ENCODE results near the gene MRNIP. TPM values are rescaled to one million over a fixed set of nuclear protein-coding genes. Genes with fewer than 3 reads are reported as not detected.

The MRNIP gene
- total and polyA plus RNA-seq, 8 donors: 8.0 to 46.0 (median 27.1) TPM

GRCh38 chr5:179865491-179866240 lies 7.0 kb upstream of the MRNIP start:
- 84 to 90% (median 85%) methylated on average over 14 to 15 of the region's 15 CpGs for WGBS, 5 donors
- H3K9me3 ChIP-seq: peaks cover 0 to 6% (median 0%) of the 10 kb centered on the region in 4 donors
- TF ChIP-seq POLR2AphosphoS5 (IDR thresholded peaks at IDR 0.05) (no peak), POLR2A (IDR thresholded peaks at IDR 0.05) (no peak), EP300 (IDR thresholded peaks at IDR 0.05) (no peak)
- TF ChIP-seq, protein P1, sequence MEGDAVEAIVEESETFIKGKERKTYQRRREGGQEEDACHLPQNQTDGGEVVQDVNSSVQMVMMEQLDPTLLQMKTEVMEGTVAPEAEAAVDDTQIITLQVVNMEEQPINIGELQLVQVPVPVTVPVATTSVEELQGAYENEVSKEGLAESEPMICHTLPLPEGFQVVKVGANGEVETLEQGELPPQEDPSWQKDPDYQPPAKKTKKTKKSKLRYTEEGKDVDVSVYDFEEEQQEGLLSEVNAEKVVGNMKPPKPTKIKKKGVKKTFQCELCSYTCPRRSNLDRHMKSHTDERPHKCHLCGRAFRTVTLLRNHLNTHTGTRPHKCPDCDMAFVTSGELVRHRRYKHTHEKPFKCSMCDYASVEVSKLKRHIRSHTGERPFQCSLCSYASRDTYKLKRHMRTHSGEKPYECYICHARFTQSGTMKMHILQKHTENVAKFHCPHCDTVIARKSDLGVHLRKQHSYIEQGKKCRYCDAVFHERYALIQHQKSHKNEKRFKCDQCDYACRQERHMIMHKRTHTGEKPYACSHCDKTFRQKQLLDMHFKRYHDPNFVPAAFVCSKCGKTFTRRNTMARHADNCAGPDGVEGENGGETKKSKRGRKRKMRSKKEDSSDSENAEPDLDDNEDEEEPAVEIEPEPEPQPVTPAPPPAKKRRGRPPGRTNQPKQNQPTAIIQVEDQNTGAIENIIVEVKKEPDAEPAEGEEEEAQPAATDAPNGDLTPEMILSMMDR (IDR thresholded peaks at IDR 0.05): no peak
- H3K27me3 ChIP-seq: no peaks in the 10 kb centered on the region
- DNase-seq: no peak
- peaks cover 50 to 91% (median 86%) of the 10 kb centered on the region in 4 donors for H3K36me3 ChIP-seq
- H3K4me3 ChIP-seq: no peak overlapping the region
- H3K4me1 ChIP-seq: no peaks in the 10 kb centered on the region
- no peak overlapping the region for H3K27ac ChIP-seq
- intact Hi-C loops (cut with DNase I; ENCODE audit: low total_unique reads): no loop called here

- DNase-seq: no peak
- H3K27ac ChIP-seq: no peak overlapping the region
- no peak overlapping the region for H3K4me3 ChIP-seq
- TF ChIP-seq POLR2A (IDR thresholded peaks at IDR 0.05) (no peak), POLR2AphosphoS5 (IDR thresholded peaks at IDR 0.05) (no peak), EP300 (IDR thresholded peaks at IDR 0.05) (no peak)
- TF ChIP-seq, protein P1 (IDR thresholded peaks at IDR 0.05): no peak
- peaks cover 42 to 81% (median 77%) of the 10 kb centered on the region in 4 donors for H3K36me3 ChIP-seq
- H3K9me3 ChIP-seq: peaks cover 0 to 6% (median 0%) of the 10 kb centered on the region in 4 donors
- H3K27me3 ChIP-seq: no peaks in the 10 kb centered on the region
- intact Hi-C loops (cut with DNase I; ENCODE audit: low total_unique reads): no loop called here
- peaks cover 0 to 8% (median 5%) of the 10 kb centered on the region in 4 donors for H3K4me1 ChIP-seq
- 91 to 97% (median 96%) methylated on average over 7 of the region's 7 CpGs for WGBS, 5 donors
Measured at GRCh38 chr5:179864686-179865085, 6.1 kb upstream of the MRNIP start.

GRCh38 chr5:179863449-179864085 lies 5.0 kb upstream of the MRNIP start:
- DNase-seq: no peak
- peaks cover 0 to 14% (median 12%) of the 10 kb centered on the region in 4 donors for H3K4me1 ChIP-seq
- peaks cover 0 to 6% (median 0%) of the 10 kb centered on the region in 4 donors for H3K9me3 ChIP-seq
- TF ChIP-seq POLR2A (IDR thresholded peaks at IDR 0.05) (no peak), POLR2AphosphoS5 (IDR thresholded peaks at IDR 0.05) (no peak), EP300 (IDR thresholded peaks at IDR 0.05) (no peak)
- TF ChIP-seq, protein P1 (IDR thresholded peaks at IDR 0.05): no peak
- peaks cover 37 to 70% (median 65%) of the 10 kb centered on the region in 4 donors for H3K36me3 ChIP-seq
- H3K27me3 ChIP-seq: no peaks in the 10 kb centered on the region
- WGBS, 5 donors: 91 to 96% (median 96%) methylated on average over 26 to 31 of the region's 31 CpGs
- no peak overlapping the region for H3K4me3 ChIP-seq
- intact Hi-C loops (cut with DNase I; ENCODE audit: low total_unique reads): no loop called here
- H3K27ac ChIP-seq: no peak overlapping the region

GRCh38 chr5:179862891-179863290 lies 4.3 kb upstream of the MRNIP start:
- no peaks in the 10 kb centered on the region for H3K27me3 ChIP-seq
- no peak overlapping the region for H3K4me3 ChIP-seq
- no peak overlapping the region for H3K27ac ChIP-seq
- DNase-seq: no peak
- peaks cover 0 to 6% (median 0%) of the 10 kb centered on the region in 4 donors for H3K9me3 ChIP-seq
- WGBS, 5 donors: 93 to 99% (median 98%) methylated on average over 8 to 9 of the region's 9 CpGs
- TF ChIP-seq EP300 (IDR thresholded peaks at IDR 0.05) (no peak), POLR2A (IDR thresholded peaks at IDR 0.05) (no peak), POLR2AphosphoS5 (IDR thresholded peaks at IDR 0.05) (no peak)
- TF ChIP-seq, protein P1 (IDR thresholded peaks at IDR 0.05): no peak
- peaks cover 37 to 64% (median 59%) of the 10 kb centered on the region in 4 donors for H3K36me3 ChIP-seq
- intact Hi-C loops (cut with DNase I; ENCODE audit: low total_unique reads): no loop called here
- H3K4me1 ChIP-seq: peaks cover 0 to 18% (median 16%) of the 10 kb centered on the region in 4 donors
